GM21529 (cell line): ENCODE data around the gene PCID2.

Experiments used
- ATAC-seq: cut with Tn5 transposase; IDR thresholded peaks from one replicate; pipeline ENCODE4 v1.9.1; 2021; ENCODE audit not compliant: unreplicated experiment

The PCID2 gene

DNA sequence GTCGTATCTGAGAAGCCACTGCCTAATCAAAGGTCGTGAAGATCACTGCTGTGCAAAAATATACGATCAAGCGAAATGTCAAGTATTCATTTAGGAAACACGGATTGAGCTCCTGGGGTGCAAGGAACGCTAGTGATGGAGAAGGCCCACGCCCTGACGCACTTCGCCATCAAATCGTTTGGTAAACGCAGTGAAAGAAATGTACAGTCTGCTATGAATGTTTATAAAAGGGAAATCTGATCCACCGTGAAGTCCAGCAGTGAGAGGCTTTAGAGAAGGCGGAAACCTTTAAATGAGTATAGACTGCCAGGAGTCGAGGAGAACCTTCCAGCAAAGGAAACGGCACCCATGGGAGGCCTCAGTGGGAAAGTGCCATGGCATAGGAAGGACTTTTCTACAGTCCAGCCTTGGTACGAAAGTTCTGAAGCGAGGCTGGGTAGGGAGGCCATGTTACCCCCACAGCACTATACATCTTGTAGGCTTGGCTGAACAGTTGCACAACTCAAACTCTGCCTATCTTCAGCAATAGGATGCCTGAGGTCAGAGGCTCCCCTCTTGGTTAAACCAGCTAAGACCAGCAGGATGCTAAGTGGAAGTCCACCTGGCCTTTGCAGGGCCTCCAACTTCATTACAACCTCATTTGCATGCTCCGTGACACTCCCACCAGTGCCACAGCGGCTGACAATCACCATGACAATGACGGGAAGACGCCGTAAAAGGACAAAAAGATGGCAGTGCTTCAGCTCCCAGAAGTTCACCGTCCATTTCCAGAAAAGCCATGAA is 20.4 kb downstream of the PCID2 start:
- ATAC-seq, result no peak

GRCh38 chr13:113187263-113187669 is 21.2 kb downstream of the PCID2 start:
- ATAC-seq, result no peak

- ATAC-seq, result peak; percentile 96
These were observed 22.2 kb downstream of the PCID2 start for GRCh38 chr13:113186061-113186900.

- ATAC-seq, result no peak
These were observed 23.7 kb downstream of the PCID2 start for GRCh38 chr13:113184568-113185440.

GRCh38 chr13:113183450-113184129 is 24.9 kb downstream of the PCID2 start:
- ATAC-seq, result no peak

DNA sequence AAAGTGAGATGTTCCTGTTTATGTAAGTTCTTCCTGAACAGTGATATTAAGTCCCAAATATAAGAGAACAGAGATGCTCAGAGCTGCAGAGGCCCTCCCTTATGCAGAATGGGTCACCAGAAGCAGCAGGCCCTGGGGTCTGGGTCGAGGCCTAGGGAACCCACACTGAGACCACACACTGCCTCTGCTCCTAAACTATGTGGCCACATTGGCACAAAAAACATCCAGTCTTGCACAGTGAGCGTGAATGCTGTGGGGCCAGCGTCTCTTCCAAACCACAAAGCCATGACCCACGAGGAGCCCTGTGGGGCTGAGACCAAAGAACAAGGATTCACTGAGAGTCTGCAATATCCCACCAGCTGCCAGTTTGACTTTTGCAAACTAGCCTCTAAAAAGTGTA is 26.4 kb downstream of the PCID2 start:
- ATAC-seq, result no peak

DNA sequence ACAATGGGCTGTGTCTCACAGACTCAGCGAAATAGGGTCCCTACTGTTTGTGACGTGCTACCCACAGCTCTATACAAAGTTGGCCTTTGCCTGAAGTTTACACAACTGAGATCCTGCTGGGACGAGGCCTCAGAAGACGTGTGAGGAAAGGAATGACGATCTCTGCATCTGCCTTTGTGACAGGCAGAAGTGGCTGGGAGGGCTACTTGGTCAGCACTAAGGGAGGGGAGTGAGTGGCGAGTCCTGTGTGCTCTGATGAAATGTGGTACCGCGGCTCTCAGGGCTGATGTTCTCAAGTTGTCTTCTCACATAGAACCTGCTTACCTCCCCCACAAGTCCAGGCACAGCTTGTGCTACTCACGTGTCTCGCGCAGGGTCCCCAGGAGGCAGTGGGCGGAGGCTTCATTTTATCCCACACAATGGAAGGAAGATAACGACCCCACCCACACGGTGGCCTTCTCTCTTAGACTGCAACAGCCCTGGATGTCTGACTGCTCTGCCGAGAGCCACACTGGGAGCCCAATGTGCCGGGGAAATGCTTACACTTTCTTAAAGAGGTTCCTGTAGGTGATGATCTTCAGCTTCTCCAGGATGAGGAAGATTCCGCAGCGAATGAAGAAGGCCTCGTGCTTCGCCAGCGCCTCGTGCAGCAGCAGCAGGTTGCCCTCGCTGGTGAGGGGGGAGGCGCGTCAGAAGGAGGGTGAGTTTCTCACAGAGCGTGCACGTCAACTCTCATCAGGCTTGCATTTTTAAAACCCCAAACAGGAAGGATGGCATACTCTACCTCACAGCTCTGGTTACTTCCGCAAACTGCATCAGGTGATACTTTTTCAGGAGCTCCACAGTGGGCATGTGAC is 28.9 kb downstream of the PCID2 start:
- ATAC-seq, result no peak

DNA sequence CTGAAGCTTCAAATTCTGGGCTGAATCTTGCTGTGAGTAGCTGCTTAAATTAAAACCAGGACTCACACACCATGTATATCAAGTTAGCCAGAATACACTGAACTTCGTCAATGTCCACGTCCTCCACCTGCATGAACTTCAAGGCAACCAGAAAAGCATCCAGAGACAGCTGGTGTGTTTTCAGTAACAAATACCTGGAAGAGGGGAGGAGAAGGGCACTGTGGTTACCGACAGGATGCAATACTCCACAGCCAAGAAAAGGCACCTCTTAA is 29.6 kb downstream of the PCID2 start:
- ATAC-seq, result no peak

DNA sequence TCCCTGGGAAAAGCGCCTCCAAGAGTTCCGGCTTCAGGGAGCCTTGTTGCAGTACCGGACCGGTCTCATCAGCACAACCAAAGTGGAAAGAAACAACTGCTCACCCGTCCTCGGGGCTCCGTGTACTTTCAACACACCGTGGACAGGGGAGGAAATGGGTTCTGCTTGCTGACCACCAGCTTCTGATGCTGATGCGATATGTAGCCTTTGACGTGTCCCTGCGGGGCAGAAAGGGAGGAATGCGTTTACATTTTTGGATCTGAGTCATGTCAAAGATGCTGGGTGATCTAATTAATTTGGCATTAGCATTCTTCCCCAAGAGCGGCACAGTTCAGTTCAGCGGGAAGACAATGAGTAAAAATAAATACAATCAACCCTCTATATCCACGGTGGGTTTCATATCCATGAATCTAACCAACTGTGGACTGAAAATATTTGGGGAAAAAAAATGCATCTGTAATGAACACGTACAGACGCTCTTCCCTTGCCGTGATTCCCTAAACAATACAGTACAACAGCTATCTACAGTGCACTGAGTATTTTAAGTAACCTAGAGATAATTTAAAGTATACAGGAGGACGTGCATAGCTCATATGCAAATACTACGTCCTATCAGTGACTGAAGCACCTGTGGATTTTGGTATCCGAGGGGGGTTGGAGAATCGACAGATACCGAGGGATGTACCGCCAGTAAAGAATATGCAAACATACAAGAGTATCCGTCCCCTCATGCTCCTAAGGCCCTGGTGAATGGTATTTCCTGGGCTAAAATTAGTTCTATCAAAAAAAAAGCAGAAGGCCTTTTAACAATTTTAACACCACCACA is 30.2 kb downstream of the PCID2 start:
- no peak for ATAC-seq

- no peak for ATAC-seq
These were observed 31.6 kb downstream of the PCID2 start for GRCh38 chr13:113176822-113177221.

DNA sequence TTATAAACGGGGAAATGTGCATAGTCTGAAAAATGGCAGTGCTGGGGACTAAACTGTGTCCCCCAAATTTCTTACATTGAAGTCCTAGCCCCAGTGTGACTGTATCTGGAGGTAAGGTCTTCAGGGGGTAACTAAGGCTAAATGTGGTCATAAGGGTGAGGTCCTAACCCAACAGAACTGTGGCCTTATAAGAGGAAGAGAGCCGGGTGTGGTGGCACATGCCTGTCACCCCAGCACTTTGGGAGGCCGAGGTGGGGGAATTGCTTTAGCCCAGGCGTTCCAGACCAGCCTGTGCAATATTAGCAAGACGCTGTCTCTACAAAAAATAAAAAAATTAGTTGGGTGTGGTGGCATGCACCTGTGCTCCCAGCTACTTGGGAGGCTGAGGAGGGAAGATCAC is 32.2 kb downstream of the PCID2 start:
- ATAC-seq, result no peak

DNA sequence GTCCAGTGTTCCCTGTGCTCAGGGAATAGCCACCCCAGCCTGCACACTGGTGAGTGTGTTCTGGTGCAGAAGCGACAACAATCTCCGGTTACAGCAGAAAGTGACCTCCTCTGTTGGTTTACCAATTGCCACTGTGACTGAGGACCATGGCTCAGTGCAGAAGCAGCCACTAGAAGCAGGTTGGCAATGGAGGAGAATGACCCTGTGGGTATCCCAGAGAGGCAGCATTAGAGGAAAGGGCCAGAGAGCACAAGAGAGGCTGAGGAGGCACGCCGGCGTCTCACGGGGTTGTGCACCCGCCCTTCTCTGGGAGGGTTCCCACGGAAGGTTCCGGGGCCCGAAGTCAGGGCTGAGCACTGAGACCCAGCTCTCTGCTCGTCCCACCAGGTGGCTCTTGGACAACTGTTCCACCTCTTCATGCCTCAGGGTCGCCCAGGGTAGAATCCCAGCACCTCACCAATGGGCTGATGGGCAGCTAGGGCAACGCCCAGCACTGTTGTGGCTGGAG is 36.0 kb downstream of the PCID2 start:
- ATAC-seq, result no peak

DNA sequence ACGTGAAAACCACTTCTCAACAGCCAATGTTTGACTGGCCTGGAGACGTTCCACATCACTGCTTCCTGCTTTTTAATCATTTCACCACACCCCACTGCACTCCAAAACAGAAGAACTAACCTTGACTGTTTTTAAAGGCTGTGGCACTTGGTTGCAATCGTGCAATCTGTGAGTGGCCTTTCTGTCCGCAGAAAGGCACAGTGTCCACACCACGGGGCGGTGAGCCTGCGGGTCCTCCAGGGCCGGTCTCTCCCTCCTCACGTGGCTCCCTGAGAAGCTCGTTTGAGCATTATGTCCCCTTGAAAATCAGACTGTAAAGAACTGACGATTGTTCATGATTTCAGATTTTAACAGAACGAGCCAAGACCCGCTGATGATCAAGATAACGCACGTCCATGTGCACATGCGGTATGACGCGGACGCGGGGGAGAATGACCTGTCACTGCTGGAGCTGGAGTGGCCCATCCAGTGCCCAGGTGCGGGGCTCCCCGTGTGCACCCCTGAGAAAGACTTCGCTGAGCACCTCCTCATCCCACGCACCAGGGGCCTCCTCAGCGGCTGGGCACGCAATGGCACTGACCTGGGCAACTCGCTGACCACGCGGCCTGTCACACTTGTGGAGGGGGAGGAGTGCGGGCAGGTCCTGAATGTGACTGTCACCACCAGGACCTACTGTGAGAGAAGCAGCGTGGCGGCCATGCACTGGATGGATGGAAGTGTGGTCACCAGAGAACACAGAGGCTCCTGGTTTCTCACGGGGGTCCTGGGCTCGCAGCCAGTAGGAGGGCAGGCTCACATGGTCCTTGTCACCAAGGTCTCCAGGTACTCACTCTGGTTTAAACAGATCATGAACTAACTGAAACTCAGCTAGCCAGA is 37.0 kb downstream of the PCID2 start:
- no peak for ATAC-seq

DNA sequence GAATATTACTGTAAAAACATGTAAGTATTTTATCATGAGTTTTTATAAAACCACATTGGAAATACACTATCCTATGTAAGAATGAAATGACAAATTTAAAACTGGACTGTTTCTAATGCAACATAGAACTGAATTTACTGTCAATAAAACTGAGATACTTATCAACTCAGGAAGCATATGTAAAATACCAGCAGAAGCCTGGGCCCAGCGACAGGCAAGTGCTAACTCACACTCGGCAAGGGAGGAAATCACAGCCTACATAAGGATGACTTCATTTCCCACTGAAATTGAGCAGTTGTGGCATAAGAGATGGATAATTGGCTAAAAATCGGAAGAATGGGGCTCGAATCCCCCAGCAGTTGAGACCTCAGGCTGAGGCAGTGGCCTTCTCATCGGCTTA is 38.0 kb downstream of the PCID2 start:
- no peak for ATAC-seq

- no peak for ATAC-seq
These were observed 38.9 kb downstream of the PCID2 start for GRCh38 chr13:113169277-113170272.

DNA sequence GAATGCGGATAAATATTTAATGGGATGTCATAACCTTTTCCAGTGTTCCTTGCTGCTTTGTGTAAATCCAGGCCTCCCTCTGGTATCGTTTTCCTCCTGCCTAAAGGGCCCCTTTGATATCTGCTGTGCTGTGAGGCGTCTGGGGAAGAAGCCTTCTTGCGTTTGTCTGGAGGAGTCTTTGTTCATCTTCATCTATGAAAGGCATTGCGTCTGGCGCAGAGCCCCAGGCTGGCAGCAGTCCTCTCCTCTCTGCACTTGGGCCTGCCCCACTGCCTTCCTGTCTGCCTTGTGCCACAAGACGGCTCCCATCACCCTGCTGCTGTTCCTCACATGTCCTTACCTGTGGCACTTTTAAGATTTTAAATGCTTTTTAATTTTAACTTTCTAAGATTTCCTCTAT is 40.3 kb downstream of the PCID2 start:
- ATAC-seq, result no peak

- no peak for ATAC-seq
These were observed 40.9 kb downstream of the PCID2 start for GRCh38 chr13:113167575-113167974.
